T-cell (primary cell): ENCODE data around the gene GBP7. TPM values are rescaled to one million over a fixed set of nuclear protein-coding genes. Genes with fewer than 3 reads are reported as not detected.

Experiments used
- ATAC-seq, 4 experiments: fragments of 200-7000 bp in 3 of 4; fragments of 150-1000 bp in 1 of 4; cut with Tn5 transposase; replicated peaks in 1 of 4; 1 replicate in 3 of 4; 2 replicates in 1 of 4; pipeline ENCODE4 v1.10.0; 2021; ENCODE audit warnings: moderate library complexity in 3 of 4, mild to moderate bottlenecking in 2 of 4, moderate number of reproducible peaks in 1 of 4
- CTCF ChIA-PET, 2 donors: fragments of 300-600 bp; sonication (Branson Sonifier 250); formaldehyde crosslinking; loops; one replicate each; lab custom pipeline; 2022; ENCODE audit warnings: antibody characterized with exemption in 2 of 2; lab: Charles Lee
- POLR2A ChIA-PET, 2 donors: fragments of 300-600 bp; sonication (Branson Sonifier 250); formaldehyde crosslinking; loops; one replicate each; lab custom pipeline; 2022; ENCODE audit warnings: antibody characterized with exemption in 2 of 2; lab: Charles Lee
- DNase-seq, 35 experiments: peaks; one replicate each; pipeline versions ENCODE4 v3.0.0 to v3.0.0-alpha.2; 2013 to 2023
- H3K27ac ChIP-seq: one replicate; pipeline ENCODE4 v1.5.1; 2013; ENCODE audit warnings: low read length
- H3K27me3 ChIP-seq, 2 experiments: replicated peaks in 1 of 2; 1 replicate in 1 of 2; 2 replicates in 1 of 2; pipeline versions ENCODE4 v1.6.1 to v1.7.0; 2013; ENCODE audit warnings: low read length in 1 of 2, mixed read lengths in 1 of 2; ENCODE audit not compliant: control insufficient read depth in 2 of 2, insufficient read depth in 2 of 2; ENCODE audit errors: extremely low read depth in 1 of 2
- H3K36me3 ChIP-seq, 2 donors: 1 replicate in 1 of 2; 2 replicates in 1 of 2; pipeline versions ENCODE4 v1.6.1 to v1.7.0; 2013; ENCODE audit warnings: low read length in 1 of 2; ENCODE audit not compliant: control insufficient read depth in 2 of 2, insufficient read depth in 1 of 2; ENCODE audit errors: extremely low read depth in 1 of 2
- H3K4me1 ChIP-seq, 2 experiments: 1 replicate in 1 of 2; 2 replicates in 1 of 2; pipeline versions ENCODE4 v1.6.1 to v1.7.0; 2013; ENCODE audit warnings: low read length in 2 of 2, mixed read lengths in 1 of 2; ENCODE audit not compliant: insufficient read depth in 2 of 2, control insufficient read depth in 1 of 2; ENCODE audit errors: extremely low read depth in 1 of 2
- H3K4me3 ChIP-seq, 2 donors: 1 replicate in 1 of 2; 2 replicates in 1 of 2; pipeline versions ENCODE4 v1.5.1 to v1.7.0; 2013; ENCODE audit warnings: mild to moderate bottlenecking in 2 of 2, low read length in 1 of 2, moderate library complexity in 1 of 2; ENCODE audit not compliant: control insufficient read depth in 1 of 2; ENCODE audit errors: extremely low read depth in 1 of 2
- H3K9me3 ChIP-seq: 2 replicates; pipeline ENCODE4 v1.7.0; 2013
- H3K27ac Mint-ChIP-seq, 2 donors: one replicate each; pipeline ENCODE4 v1.8.0; 2020 to 2021; ENCODE audit warnings: mild to moderate bottlenecking in 2 of 2, mixed read lengths in 2 of 2
- H3K27me3 Mint-ChIP-seq, 2 donors: one replicate each; pipeline ENCODE4 v1.8.0; 2021 to 2022; ENCODE audit warnings: mixed read lengths in 2 of 2
- H3K36me3 Mint-ChIP-seq: one replicate; pipeline ENCODE4 v1.8.0; 2021; ENCODE audit warnings: mixed read lengths
- H3K4me1 Mint-ChIP-seq, 3 donors: one replicate each; pipeline ENCODE4 v1.8.0; 2020 to 2022; ENCODE audit warnings: mixed read lengths in 3 of 3, mild to moderate bottlenecking in 1 of 3
- H3K4me3 Mint-ChIP-seq, 3 donors: one replicate each; pipeline ENCODE4 v1.8.0; 2020 to 2022; ENCODE audit warnings: mild to moderate bottlenecking in 3 of 3, mixed read lengths in 3 of 3, moderate library complexity in 3 of 3
- H3K9me3 Mint-ChIP-seq, 3 donors: one replicate each; pipeline ENCODE4 v1.8.0; 2020 to 2022; ENCODE audit warnings: mixed read lengths in 3 of 3
- whole genome bisulfite sequencing: methylation state at CpG from one replicate; pipeline ENCODE4 v1.1.5; 2013; ENCODE audit warnings: missing lambda C conversion rate; ENCODE audit not compliant: insufficient coverage; 5-methylcytosine and 5-hydroxymethylcytosine counted together
- total RNA-seq, 35 experiments: library from RNA in 6 of 35; stranded (reverse) in 6 of 35; fragments of 120-200 nt in 1 of 35; gene quantifications; one replicate each; pipeline versions ENCODE4 v1.2.1 to v1.2.4 and lab custom pipeline; 2013 to 2026

Gene GBP7
- total RNA-seq, 5 donors from 2014 or later (not counting 1 experiment from before 2014, with no cell fraction given), result 0.19 to 0.35 (median 0.25) TPM; not detected in 2

GRCh38 chr1:89121641-89122040 lies 54.2 kb downstream of the GBP7 start:
- peak overlapping the region in 1 of 3 donors; percentile 92 for H3K4me3 Mint-ChIP-seq

GRCh38 chr1:89114662-89115061 lies 61.1 kb downstream of the GBP7 start:
- Mint-ChIP-seq H3K4me3 (no peak overlapping the region), H3K27me3 (no peaks in the 10 kb centered on the region), H3K27ac (peak overlapping the region; percentile 59 to 84), H3K36me3 (peaks cover 63% of the 10 kb centered on the region), H3K4me1 (peaks cover 38 to 58% (median 44%) of the 10 kb centered on the region in 3 donors), H3K9me3 (no peaks in the 10 kb centered on the region)
- DNase-seq (no peak), ATAC-seq (no peak)
- ChIA-PET CTCF (no interaction called here), POLR2A (no interaction called here)
- Histone ChIP-seq H3K9me3 (no peaks in the 10 kb centered on the region), H3K4me1 (peaks cover 0 to 4% of the 10 kb centered on the region in 2 experiments), H3K4me3 (no peak overlapping the region), H3K36me3 (peaks cover 6 to 98% of the 10 kb centered on the region in 2 donors), H3K27me3 (no peaks in the 10 kb centered on the region), H3K27ac (peak overlapping the region; percentile 19)
- WGBS, result no CpG with 5 or more reads among the region's 2 CpGs

More at GRCh38 chr1:89121641-89122040, 54.2 kb downstream of the GBP7 start:
- Histone ChIP-seq H3K27me3 (no peaks in the 10 kb centered on the region), H3K27ac (no peak overlapping the region), H3K4me3 (no peak overlapping the region), H3K9me3 (no peaks in the 10 kb centered on the region), H3K4me1 (peaks cover 9 to 23% of the 10 kb centered on the region in 2 experiments), H3K36me3 (peaks cover 5 to 52% of the 10 kb centered on the region in 2 donors)
- 100% methylated on average over 7 of the region's 8 CpGs for WGBS
- H3K4me1 Mint-ChIP-seq, result peaks cover 34 to 42% (median 40%) of the 10 kb centered on the region in 3 donors
- no peaks in the 10 kb centered on the region for H3K9me3 Mint-ChIP-seq
- peak overlapping the region in 1 of 2 donors; percentile 46 for H3K27ac Mint-ChIP-seq
- DNase-seq (no peak), ATAC-seq (no peak)
- peaks cover 30% of the 10 kb centered on the region for H3K36me3 Mint-ChIP-seq
- CTCF ChIA-PET, result no interaction called here
- H3K27me3 Mint-ChIP-seq, result no peaks in the 10 kb centered on the region
- POLR2A ChIA-PET, result interaction anchor here in 1 of 2 donors (0.5 to 0.6 kb wide), 2 partner anchors 28 to 213 kb away, joined by 3 to 8 read pairs; no protein-coding TSS in a partner anchor

GRCh38 chr1:89112871-89113613 lies 62.8 kb downstream of the GBP7 start:
- H3K27me3 ChIP-seq, result no peaks in the 10 kb centered on the region
- ChIA-PET POLR2A (interaction anchor here in 1 of 2 donors (0.6 kb wide), 1 partner anchor 340 kb away, joined by 6 read pairs; no protein-coding TSS in a partner anchor), CTCF (no interaction called here)
- no peaks in the 10 kb centered on the region for H3K9me3 ChIP-seq
- Mint-ChIP-seq H3K27ac (peak overlapping the region; percentile 42 to 62), H3K9me3 (no peaks in the 10 kb centered on the region), H3K27me3 (no peaks in the 10 kb centered on the region), H3K4me3 (no peak overlapping the region), H3K36me3 (peaks cover 77% of the 10 kb centered on the region), H3K4me1 (peaks cover 41 to 67% (median 44%) of the 10 kb centered on the region in 3 donors)
- peaks cover 7 to 97% of the 10 kb centered on the region in 2 donors for H3K36me3 ChIP-seq
- 100% methylated on average over 3 of the region's 5 CpGs for WGBS
- H3K27ac ChIP-seq, result no peak overlapping the region
- H3K4me1 ChIP-seq, result peaks cover 0 to 4% of the 10 kb centered on the region in 2 experiments
- no peak overlapping the region for H3K4me3 ChIP-seq
- DNase-seq (no peak), ATAC-seq (no peak)

GRCh38 chr1:89104687-89105086 lies 71.1 kb downstream of the GBP7 start:
- peaks cover 2 to 55% of the 10 kb centered on the region in 2 donors for H3K36me3 ChIP-seq
- no peaks in the 10 kb centered on the region for H3K27me3 ChIP-seq
- peaks cover 59% of the 10 kb centered on the region for H3K36me3 Mint-ChIP-seq
- no peak overlapping the region for H3K4me3 Mint-ChIP-seq
- H3K27ac Mint-ChIP-seq, result no peak overlapping the region
- ATAC-seq, result no peak
- H3K4me1 Mint-ChIP-seq, result peaks cover 0 to 14% (median 3%) of the 10 kb centered on the region in 3 donors
- no peaks in the 10 kb centered on the region for H3K27me3 Mint-ChIP-seq
- H3K9me3 Mint-ChIP-seq, result peaks cover 0 to 10% (median 0%) of the 10 kb centered on the region in 3 donors
- no peaks in the 10 kb centered on the region for H3K9me3 ChIP-seq
- ChIA-PET POLR2A (no interaction called here), CTCF (no interaction called here)
- DNase-seq, result no peak
- H3K4me3 ChIP-seq, result no peak overlapping the region
- H3K27ac ChIP-seq, result no peak overlapping the region
- no peaks in the 10 kb centered on the region for H3K4me1 ChIP-seq
- WGBS, result 96% methylated on average over 11 of the region's 17 CpGs

- no peaks in the 10 kb centered on the region for H3K4me1 ChIP-seq
- WGBS, result 17% methylated on average over 1 of the region's 2 CpGs
- peaks cover 0 to 10% (median 0%) of the 10 kb centered on the region in 3 donors for H3K9me3 Mint-ChIP-seq
- no peaks in the 10 kb centered on the region for H3K27me3 ChIP-seq
- POLR2A ChIA-PET, result no interaction called here
- H3K36me3 ChIP-seq, result peaks cover 2 to 49% of the 10 kb centered on the region in 2 donors
- H3K9me3 ChIP-seq, result no peaks in the 10 kb centered on the region
- no peak for ATAC-seq
- H3K27ac ChIP-seq, result no peak overlapping the region
- H3K4me3 Mint-ChIP-seq, result no peak overlapping the region
- peak overlapping the region in 1 of 2 donors; percentile 17 for H3K27ac Mint-ChIP-seq
- H3K4me1 Mint-ChIP-seq, result peaks cover 0 to 9% (median under 1%) of the 10 kb centered on the region in 3 donors
- no peaks in the 10 kb centered on the region for H3K27me3 Mint-ChIP-seq
- no peak overlapping the region for H3K4me3 ChIP-seq
- no peak for DNase-seq
- CTCF ChIA-PET, result no interaction called here
- peaks cover 53% of the 10 kb centered on the region for H3K36me3 Mint-ChIP-seq
Measured at GRCh38 chr1:89104147-89104546, 71.7 kb downstream of the GBP7 start.

- ChIA-PET CTCF (no interaction called here), POLR2A (no interaction called here)
- Histone ChIP-seq H3K9me3 (no peaks in the 10 kb centered on the region), H3K4me1 (no peaks in the 10 kb centered on the region), H3K4me3 (no peak overlapping the region), H3K27ac (no peak overlapping the region), H3K36me3 (peaks cover 0 to 29% of the 10 kb centered on the region in 2 donors), H3K27me3 (no peaks in the 10 kb centered on the region)
- no peaks in the 10 kb centered on the region for H3K4me1 Mint-ChIP-seq
- no peak overlapping the region for H3K4me3 Mint-ChIP-seq
- DNase-seq (no peak), ATAC-seq (no peak)
- no peak overlapping the region for H3K27ac Mint-ChIP-seq
- H3K36me3 Mint-ChIP-seq, result peaks cover 38% of the 10 kb centered on the region
- H3K9me3 Mint-ChIP-seq, result peaks cover 4 to 13% (median 5%) of the 10 kb centered on the region in 3 donors
- peaks cover 0 to under 1% of the 10 kb centered on the region in 2 donors for H3K27me3 Mint-ChIP-seq
Measured at GRCh38 chr1:89102021-89102420, 73.8 kb downstream of the GBP7 start.
